K562 (cell line): ENCODE data around the gene ELP5. TPM values are rescaled to one million over a fixed set of nuclear protein-coding genes. Genes with fewer than 3 reads are reported as not detected.

ENCODE experiments used
- ATAC-seq: fragments of 200-7000 bp; cut with Tn5 transposase; 3 replicates; pipeline ENCODE4 v1.9.1; 2020; ENCODE audit warnings: moderate library complexity
- BruUV-seq: library from RNA; stranded (reverse); fragments of 400-500 nt; replicated peaks from 2 replicates; lab custom pipeline; 2021; lab: Mats Ljungman, UMichigan
- CTCF ChIA-PET: fragments of 300-600 bp; formaldehyde crosslinking; extraction: SDS; loops from one replicate; lab custom pipeline; 2021; ENCODE audit warnings: low intra/inter-chr PET ratio; lab: Yijun Ruan, JAX
- POLR2A ChIA-PET: fragments of 300-600, 350-650 bp; sonication (Branson Sonifier 250); formaldehyde crosslinking; extraction: SDS; loops from one replicate; lab custom pipeline; 2021; ENCODE audit warnings: antibody characterized with exemption, inconsistent platforms; lab: Yijun Ruan, JAX
- DNase-seq, 4 experiments: peaks; one replicate each; pipeline versions ENCODE4 v3.0.0 to v3.0.0-alpha.2; 2011 to 2018; ENCODE audit warnings: low spot score in 3 of 4, mixed read lengths in 3 of 4; ENCODE audit errors: extremely low read depth in 1 of 4
- FAIRE-seq: peaks from 2 replicates; lab custom pipeline; 2011; peaks lifted over from hg19 to GRCh38; lab: Jason Lieb, UNC
- H2AFZ ChIP-seq: 2 replicates; pipeline ENCODE4 v1.6.0; 2011; ENCODE audit warnings: low read depth, low read length, control low read depth, inconsistent platforms
- H3K27ac ChIP-seq: fragments of 200-600 bp; 3 replicates; pipeline ENCODE4 v1.8.0; 2011; ENCODE audit warnings: low read depth, mild to moderate bottlenecking, control low read depth, inconsistent platforms, low read length, moderate library complexity, mixed read lengths; ENCODE audit errors: extremely low read depth
- H3K27me3 ChIP-seq, 2 experiments: fragments of 300-600 bp in 1 of 2; 2 replicates in 1 of 2; 3 replicates in 1 of 2; pipeline versions ENCODE4 v1.6.0 to v1.8.0; 2011; ENCODE audit warnings: inconsistent platforms in 2 of 2, low read length in 2 of 2, mild to moderate bottlenecking in 1 of 2, mixed read lengths in 1 of 2, moderate library complexity in 1 of 2; ENCODE audit not compliant: control insufficient read depth in 2 of 2, insufficient read depth in 2 of 2
- H3K36me3 ChIP-seq: fragments of 300-600 bp; 3 replicates; pipeline ENCODE4 v1.8.0; 2011; ENCODE audit warnings: mild to moderate bottlenecking, low read length, inconsistent platforms; ENCODE audit not compliant: control insufficient read depth, insufficient read depth
- H3K4me1 ChIP-seq, 2 experiments: fragments of 200-600 bp in 1 of 2; replicated peaks in 1 of 2; 2 replicates in 1 of 2; 3 replicates in 1 of 2; pipeline versions ENCODE4 v1.5.1 to v1.8.0; 2011; ENCODE audit warnings: inconsistent platforms in 2 of 2, low read length in 2 of 2, mild to moderate bottlenecking in 1 of 2, mixed read lengths in 1 of 2, moderate library complexity in 1 of 2; ENCODE audit not compliant: control insufficient read depth in 2 of 2, insufficient read depth in 2 of 2
- H3K4me2 ChIP-seq: 2 replicates; pipeline ENCODE4 v1.6.1; 2011; ENCODE audit warnings: low read length, control low read depth, inconsistent platforms, mixed read lengths; ENCODE audit not compliant: insufficient read depth
- H3K4me3 ChIP-seq: fragments of 200-600 bp; sonication (generic), shearing (Covaris generic); 2 replicates; pipeline ENCODE4 v1.5.1; 2016; ENCODE audit warnings: control low read depth, inconsistent platforms
- H3K79me2 ChIP-seq: fragments of 200-600 bp; 3 replicates; pipeline ENCODE4 v1.8.0; 2011; ENCODE audit warnings: low read length, inconsistent platforms; ENCODE audit not compliant: control insufficient read depth, insufficient read depth
- H3K9ac ChIP-seq, 2 experiments: 2 replicates each; pipeline versions ENCODE4 v1.6.0 to v1.6.1; 2011; ENCODE audit warnings: low read depth in 2 of 2, low read length in 2 of 2, control low read depth in 1 of 2, inconsistent platforms in 1 of 2, mild to moderate bottlenecking in 1 of 2, mixed read lengths in 1 of 2; ENCODE audit not compliant: insufficient read depth in 1 of 2
- H3K9me1 ChIP-seq: one replicate; pipeline ENCODE4 v1.6.0; 2011; ENCODE audit warnings: inconsistent platforms, mild to moderate bottlenecking, low read length, moderate library complexity; ENCODE audit not compliant: control insufficient read depth, insufficient read depth
- H3K9me3 ChIP-seq: replicated peaks from 2 replicates; pipeline ENCODE4 v1.5.1; 2011; ENCODE audit warnings: low read depth, low read length, inconsistent platforms; ENCODE audit not compliant: control insufficient read depth, insufficient read depth
- H4K20me1 ChIP-seq: replicated peaks from 2 replicates; pipeline ENCODE4 v1.6.1; 2011; ENCODE audit warnings: low read length, inconsistent platforms, mixed read lengths; ENCODE audit not compliant: control insufficient read depth, insufficient read depth
- BCL6 ChIP-seq: fragments of 250-450 bp; sonication (Bioruptor Pico); IDR thresholded peaks from 2 replicates; pipeline ENCODE4 v1.4.0; 2020
- ETV1 ChIP-seq: fragments of 450-650 bp; conservative IDR thresholded peaks from 2 replicates; pipeline ENCODE4 v1.6.1; 2016; ENCODE audit warnings: missing genetic modification characterization, control low read depth, low read depth, missing compliant biosample characterization
- HNRNPLL ChIP-seq: fragments of 200-400 bp; formaldehyde crosslinking; IDR thresholded peaks from 2 replicates; pipeline ENCODE4 v1.6.1; 2017; ENCODE audit warnings: low read length, low read depth, mild to moderate bottlenecking; ENCODE audit not compliant: poor library complexity, severe bottlenecking
- IFI16 ChIP-seq: fragments of 250-450 bp; sonication (Bioruptor Pico); IDR thresholded peaks from 2 replicates; pipeline ENCODE4 v2.1.2; 2022; ENCODE audit warnings: mild to moderate bottlenecking, inconsistent platforms
- POLR2A ChIP-seq: fragments of 450-650 bp; conservative IDR thresholded peaks from 2 replicates; pipeline ENCODE4 v1.6.1; 2016
- TFAM ChIP-seq: fragments of 250-450 bp; sonication (Bioruptor Pico); conservative IDR thresholded peaks from 2 replicates; pipeline ENCODE4 v1.5.0; 2021; ENCODE audit warnings: mild to moderate bottlenecking, moderate library complexity
- ZEB2 ChIP-seq: fragments of 450-650 bp; IDR thresholded peaks from 2 replicates; pipeline ENCODE4 v1.6.1; 2016
- ZNF121 ChIP-seq: sonication (generic); formaldehyde crosslinking; conservative IDR thresholded peaks from 2 replicates; pipeline ENCODE4 v1.8.0; 2022; ENCODE audit warnings: missing genetic modification reagents
- ZNF124 ChIP-seq: sonication (generic); formaldehyde crosslinking; IDR thresholded peaks from 2 replicates; pipeline ENCODE4 v1.8.1; 2022; ENCODE audit warnings: missing genetic modification reagents
- WGBS: fragments of 100-300 bp; shearing (Covaris generic); methylation state at CpG from one replicate; pipeline ENCODE4 v1.1.6; 2016; ENCODE audit warnings: low coverage, mixed read lengths; ENCODE audit not compliant: insufficient coverage; ENCODE audit errors: missing lambda C conversion rate; 5-methylcytosine and 5-hydroxymethylcytosine counted together
- in situ Hi-C: fragments of 300-500 bp; cut with MboI; formaldehyde crosslinking; loops from 4 replicates; pipeline ENCODE4 v1.15.0; 2018; ENCODE audit warnings: inconsistent platforms, mixed read lengths
- intact Hi-C: fragments of 100-400 bp; cut with micrococcal nuclease; formaldehyde crosslinking; loops from 2 replicates; pipeline ENCODE4 v1.14.2; 2022
- polyA plus RNA-seq, 8 experiments: library from polyadenylated mRNA; depleted of rRNA in 4 of 8; stranded (reverse) in 5 of 8; unstranded in 3 of 8; fragments of >200 nt; fragmentation: Nextera tagmentation in 2 of 8; fragmentation: Illumina TruSeq in 1 of 8; extraction: Ambion mirVana in 2 of 8; extraction: Trizol in 1 of 8; gene quantifications; 2 replicates each; pipeline versions ENCODE4 v1.2.1 to v1.2.3, GENCODE V29; 2011 to 2014; ENCODE audit warnings: inconsistent platforms in 1 of 8, missing spikeins in 1 of 8
- total RNA-seq, 7 experiments: library from RNA; depleted of rRNA in 6 of 7; stranded (reverse); fragments of >200 nt in 6 of 7; fragmentation: Illumina TruSeq in 2 of 7; extraction: Trizol in 2 of 7; gene quantifications; 2 replicates each; pipeline versions ENCODE4 v1.2.1 to v1.2.3, GENCODE V29; 2011 to 2021; ENCODE audit warnings: low replicate concordance in 1 of 7
- TF ChIP-seq, protein P1 (sequence below): fragments of 450-650 bp; IDR thresholded peaks from 2 replicates; pipeline ENCODE4 v1.6.1; 2014; ENCODE audit warnings: low read depth, mild to moderate bottlenecking, moderate library complexity, borderline replicate concordance

Gene ELP5
- total and polyA plus RNA-seq, 9 of the 15 experiments (the other 6 are each of a cell fraction or from before 2014, with no cell fraction given), result 25.7 to 77.9 (median 52.9) TPM

DNA sequence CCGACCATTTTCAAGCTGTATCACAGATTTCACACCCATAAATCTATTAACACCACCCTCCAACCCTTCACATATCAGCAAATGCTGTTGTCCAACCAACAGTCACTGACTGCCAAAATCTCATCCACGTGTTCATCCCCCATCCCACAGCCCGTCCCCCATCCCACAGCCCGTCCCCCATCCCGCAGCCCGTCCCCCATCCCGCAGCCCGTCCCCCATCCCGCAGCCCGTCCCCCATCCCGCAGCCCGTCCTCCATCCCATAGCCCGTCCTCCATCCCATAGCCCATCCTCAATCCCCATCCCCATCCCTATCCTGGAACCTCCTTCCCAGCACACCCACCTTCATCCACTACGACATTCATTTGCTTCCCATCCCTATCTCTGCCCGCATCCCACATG lies 46.5 kb upstream of the ELP5 start:
- peak overlapping the region; percentile 76; the same call in 1 of the 2 replicates for H3K4me2 ChIP-seq
- ChIA-PET CTCF (no interaction called here), POLR2A (no interaction called here)
- ATAC-seq, result no peak
- no peaks in the 10 kb centered on the region for H3K79me2 ChIP-seq
- peak overlapping the region in 1 of 2 experiments; percentile 66; a peak in 1 of 4 replicates for H3K9ac ChIP-seq
- in situ Hi-C loops (no loop called here), intact Hi-C loops (no loop called here)
- H3K27ac ChIP-seq, result no peak overlapping the region; the same call in 2 of the 3 replicates
- FAIRE-seq, result no peak
- H3K27me3 ChIP-seq, result no peaks in the 10 kb centered on the region
- TF ChIP-seq POLR2A (no peak), ETV1 (tag) (no peak), TFAM (CRISPR knock-in tag) (no peak), ZNF124 (CRISPR knock-in tag) (no peak), BCL6 (CRISPR knock-in tag) (no peak), ZEB2 (no peak), IFI16 (no peak), HNRNPLL (no peak), ZNF121 (no peak)
- TF ChIP-seq, protein P1, sequence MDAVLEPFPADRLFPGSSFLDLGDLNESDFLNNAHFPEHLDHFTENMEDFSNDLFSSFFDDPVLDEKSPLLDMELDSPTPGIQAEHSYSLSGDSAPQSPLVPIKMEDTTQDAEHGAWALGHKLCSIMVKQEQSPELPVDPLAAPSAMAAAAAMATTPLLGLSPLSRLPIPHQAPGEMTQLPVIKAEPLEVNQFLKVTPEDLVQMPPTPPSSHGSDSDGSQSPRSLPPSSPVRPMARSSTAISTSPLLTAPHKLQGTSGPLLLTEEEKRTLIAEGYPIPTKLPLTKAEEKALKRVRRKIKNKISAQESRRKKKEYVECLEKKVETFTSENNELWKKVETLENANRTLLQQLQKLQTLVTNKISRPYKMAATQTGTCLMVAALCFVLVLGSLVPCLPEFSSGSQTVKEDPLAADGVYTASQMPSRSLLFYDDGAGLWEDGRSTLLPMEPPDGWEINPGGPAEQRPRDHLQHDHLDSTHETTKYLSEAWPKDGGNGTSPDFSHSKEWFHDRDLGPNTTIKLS, result no peak
- peaks cover 21% of the 10 kb centered on the region; the same call in 2 of the 3 replicates for H3K36me3 ChIP-seq
- H3K9me3 ChIP-seq, result no peaks in the 10 kb centered on the region
- H3K4me1 ChIP-seq, result peaks cover 7 to 32% of the 10 kb centered on the region in 2 experiments; a peak in 4 of 5 replicates
- 52% methylated on average over 3 of the region's 15 CpGs for WGBS
- BruUV-seq, result no TSS peak
- H3K4me3 ChIP-seq, result no peak overlapping the region
- DNase-seq, result no peak
- no peaks in the 10 kb centered on the region for H3K9me1 ChIP-seq
- H4K20me1 ChIP-seq, result peaks cover 3% of the 10 kb centered on the region; the same call in 1 of the 2 replicates
- peak overlapping the region; percentile 87; the same call in 1 of the 2 replicates for H2AFZ ChIP-seq
